Measurements from ENCODE around the gene AKAP17A. TPM values are rescaled to one million over a fixed set of nuclear protein-coding genes. Genes with fewer than 3 reads are reported as not detected.
A peak's percentile ranks its signal among the peaks of the same experiment; 100 is the strongest.
"Not testable (repeated sequence)": the region's sequence is repeated elsewhere in the genome, so short reads cannot be mapped to it uniquely, and the experiment has no call there.

AKAP17A gene, protein sequence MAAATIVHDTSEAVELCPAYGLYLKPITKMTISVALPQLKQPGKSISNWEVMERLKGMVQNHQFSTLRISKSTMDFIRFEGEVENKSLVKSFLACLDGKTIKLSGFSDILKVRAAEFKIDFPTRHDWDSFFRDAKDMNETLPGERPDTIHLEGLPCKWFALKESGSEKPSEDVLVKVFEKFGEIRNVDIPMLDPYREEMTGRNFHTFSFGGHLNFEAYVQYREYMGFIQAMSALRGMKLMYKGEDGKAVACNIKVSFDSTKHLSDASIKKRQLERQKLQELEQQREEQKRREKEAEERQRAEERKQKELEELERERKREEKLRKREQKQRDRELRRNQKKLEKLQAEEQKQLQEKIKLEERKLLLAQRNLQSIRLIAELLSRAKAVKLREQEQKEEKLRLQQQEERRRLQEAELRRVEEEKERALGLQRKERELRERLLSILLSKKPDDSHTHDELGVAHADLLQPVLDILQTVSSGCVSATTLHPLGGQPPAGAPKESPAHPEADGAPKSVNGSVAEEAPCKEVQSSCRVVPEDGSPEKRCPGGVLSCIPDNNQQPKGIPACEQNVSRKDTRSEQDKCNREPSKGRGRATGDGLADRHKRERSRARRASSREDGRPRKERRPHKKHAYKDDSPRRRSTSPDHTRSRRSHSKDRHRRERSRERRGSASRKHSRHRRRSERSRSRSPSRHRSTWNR
- total RNA-seq (2014; rRNA removed; shearing (Covaris generic)): 26.9 and 38.0 TPM in 2 replicates

DNA sequence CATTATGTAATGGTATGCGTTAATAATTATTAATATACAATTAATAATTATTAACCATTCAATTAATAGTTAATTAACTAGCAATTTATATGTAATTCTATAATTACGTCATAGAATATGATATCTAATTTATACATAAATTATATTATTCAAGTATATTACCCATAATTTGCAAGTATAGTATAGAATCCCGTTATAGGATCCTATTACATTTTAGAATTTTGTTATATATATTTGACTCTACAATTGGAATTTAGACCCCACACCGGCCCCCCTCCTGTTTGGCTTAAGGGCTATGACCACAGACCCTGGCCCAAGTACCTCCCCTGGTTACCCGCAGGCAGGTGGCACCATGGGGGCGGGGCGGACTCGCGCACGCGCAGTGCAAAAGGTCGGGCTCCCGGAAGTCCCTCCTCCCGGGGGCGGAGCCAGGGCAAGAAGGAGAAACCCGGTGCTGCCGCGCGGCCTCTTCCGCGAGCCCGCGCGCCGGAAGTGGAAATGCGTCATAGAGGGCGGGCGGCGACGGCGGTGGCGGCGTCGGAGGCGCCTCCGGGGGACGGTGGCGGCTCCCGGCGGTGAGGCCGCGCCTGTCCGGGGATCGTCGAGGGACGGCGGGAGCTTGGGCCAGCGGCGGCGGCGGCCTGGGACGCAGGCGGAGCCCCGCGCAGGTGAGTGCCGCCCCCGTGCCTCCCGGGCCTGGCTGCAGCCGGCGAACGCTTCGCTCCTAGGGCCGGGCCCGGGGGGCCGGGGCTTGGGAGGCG lies at the start of gene AKAP17A:
TSS of gene AKAP17A (plus strand) at position 503 of the 761 bp plus-strand sequence. CDS start 1,859 bp downstream, outside the sequence.
- DNase-seq (ENCODE audit: low read depth in 1 of 2, low spot score in 2 of 2): peak; percentile 93 to 94

DNA sequence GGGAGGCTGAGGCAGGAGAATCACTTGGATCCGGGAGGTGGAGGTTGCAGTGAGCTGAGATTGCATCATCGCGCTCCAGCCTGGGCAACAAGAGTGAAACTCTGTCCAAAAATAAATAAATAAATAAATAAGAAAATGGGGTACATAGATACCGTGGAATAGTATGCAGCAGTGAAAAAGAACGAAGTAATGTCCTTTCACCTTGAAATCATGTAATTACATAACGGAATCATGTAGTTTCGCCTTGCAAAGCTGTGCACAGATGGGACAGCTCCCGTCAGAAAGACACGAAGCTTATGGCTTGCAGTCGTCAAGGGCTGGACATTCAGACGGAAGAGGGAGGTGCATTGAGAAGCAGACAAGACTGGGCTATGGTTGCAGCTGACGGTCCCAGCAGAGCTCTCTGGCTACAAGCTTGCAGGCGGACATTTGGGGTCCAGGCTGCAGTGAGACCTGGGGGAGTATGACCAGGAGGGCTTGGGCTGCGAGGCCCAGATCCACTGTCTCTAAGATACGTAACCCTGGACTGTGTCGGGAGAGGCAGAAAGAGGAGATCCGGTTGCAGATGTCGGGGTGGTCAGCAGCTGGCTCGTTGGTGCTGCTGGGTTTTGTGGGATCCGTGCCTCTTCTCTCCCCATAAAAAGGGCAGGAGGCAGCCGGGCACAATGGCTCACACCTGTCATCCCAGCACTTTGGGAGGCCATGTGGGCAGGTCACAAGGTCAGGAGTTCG lies 48.2 kb upstream of the AKAP17A start:
- no peak overlapping the region for H3K4me3 ChIP-seq
- no peak overlapping the region for H3K27ac ChIP-seq
- no peaks in the 10 kb centered on the region for H3K36me3 ChIP-seq
- H3K27me3 ChIP-seq (replicated peaks): no peaks in the 10 kb centered on the region
- no peaks in the 10 kb centered on the region for H3K4me1 ChIP-seq (replicated peaks)
- DNase-seq (ENCODE audit: low read depth in 1 of 2, low spot score in 2 of 2): no peak
- no peaks in the 10 kb centered on the region for H3K9me3 ChIP-seq (replicated peaks)

More for the DNA sequence above, at the start of gene AKAP17A:
- peak within 1 kb of the TSS; percentile 83 for H3K4me3 ChIP-seq
- H3K36me3 ChIP-seq: peaks cover 39% of the 10 kb centered on the region
- H3K27me3 ChIP-seq (replicated peaks): no peaks in the 10 kb centered on the region
- peak within 1 kb of the TSS; percentile 76 for H3K27ac ChIP-seq
- H3K9me3 ChIP-seq (replicated peaks): no peaks in the 10 kb centered on the region
- H3K4me1 ChIP-seq (replicated peaks): peaks cover 9% of the 10 kb centered on the region

GRCh38 chrX:1545776-1546408 lies 45.5 kb upstream of the AKAP17A start:
- Histone ChIP-seq H3K36me3 (no peaks in the 10 kb centered on the region), H3K4me1 (replicated peaks) (no peaks in the 10 kb centered on the region), H3K27ac (no peak overlapping the region), H3K4me3 (no peak overlapping the region), H3K9me3 (replicated peaks) (no peaks in the 10 kb centered on the region), H3K27me3 (replicated peaks) (no peaks in the 10 kb centered on the region)
- peak in 1 of 2 experiments; percentile 1 for DNase-seq (ENCODE audit: low read depth in 1 of 2, low spot score in 2 of 2)

- H3K4me1 ChIP-seq (replicated peaks): no peaks in the 10 kb centered on the region
- H3K4me3 ChIP-seq: no peak overlapping the region
- H3K9me3 ChIP-seq (replicated peaks): no peaks in the 10 kb centered on the region
- H3K27me3 ChIP-seq (replicated peaks): no peaks in the 10 kb centered on the region
- H3K36me3 ChIP-seq: no peaks in the 10 kb centered on the region
- no peak overlapping the region for H3K27ac ChIP-seq
- DNase-seq (ENCODE audit: low read depth in 1 of 2, low spot score in 2 of 2): peak in 1 of 2 experiments; percentile 25
Measured at GRCh38 chrX:1546691-1547251, 44.6 kb upstream of the AKAP17A start.

DNA sequence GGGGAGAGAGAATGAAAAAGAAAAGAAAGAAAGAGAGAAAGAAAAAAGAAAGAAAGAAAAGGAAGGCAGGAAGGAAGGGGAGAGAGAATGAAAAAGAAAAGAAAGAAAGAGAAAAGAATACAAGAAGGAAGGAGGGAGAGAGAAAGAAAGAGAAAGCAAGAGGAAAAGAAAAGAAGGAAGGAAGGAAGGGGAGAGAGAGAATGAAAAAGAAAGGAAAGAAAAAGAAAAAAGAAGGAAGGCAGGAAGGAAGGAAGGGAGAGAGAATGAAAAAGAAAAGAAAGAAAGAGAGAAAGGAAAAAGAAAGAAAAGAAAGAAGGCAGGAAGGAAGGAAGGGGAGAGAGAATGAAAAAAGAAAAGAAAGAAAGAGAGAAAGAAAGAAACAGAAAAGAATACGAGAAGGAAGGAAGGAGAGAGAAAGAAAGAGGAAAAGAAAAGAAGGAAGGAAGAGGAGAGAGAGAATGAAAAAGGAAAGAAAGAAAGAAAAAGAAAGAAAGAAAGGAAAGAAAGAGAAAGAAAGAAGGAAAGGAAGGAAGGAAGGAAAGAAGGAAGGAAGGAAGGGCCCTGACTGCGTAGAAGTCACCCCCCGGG lies 39.4 kb upstream of the AKAP17A start:
- no peak overlapping the region for H3K27ac ChIP-seq
- no peaks in the 10 kb centered on the region for H3K27me3 ChIP-seq (replicated peaks)
- H3K36me3 ChIP-seq: no peaks in the 10 kb centered on the region
- DNase-seq (ENCODE audit: low read depth in 1 of 2, low spot score in 2 of 2): no peak
- no peaks in the 10 kb centered on the region for H3K9me3 ChIP-seq (replicated peaks)
- no peaks in the 10 kb centered on the region for H3K4me1 ChIP-seq (replicated peaks)
- no peak overlapping the region for H3K4me3 ChIP-seq

DNA sequence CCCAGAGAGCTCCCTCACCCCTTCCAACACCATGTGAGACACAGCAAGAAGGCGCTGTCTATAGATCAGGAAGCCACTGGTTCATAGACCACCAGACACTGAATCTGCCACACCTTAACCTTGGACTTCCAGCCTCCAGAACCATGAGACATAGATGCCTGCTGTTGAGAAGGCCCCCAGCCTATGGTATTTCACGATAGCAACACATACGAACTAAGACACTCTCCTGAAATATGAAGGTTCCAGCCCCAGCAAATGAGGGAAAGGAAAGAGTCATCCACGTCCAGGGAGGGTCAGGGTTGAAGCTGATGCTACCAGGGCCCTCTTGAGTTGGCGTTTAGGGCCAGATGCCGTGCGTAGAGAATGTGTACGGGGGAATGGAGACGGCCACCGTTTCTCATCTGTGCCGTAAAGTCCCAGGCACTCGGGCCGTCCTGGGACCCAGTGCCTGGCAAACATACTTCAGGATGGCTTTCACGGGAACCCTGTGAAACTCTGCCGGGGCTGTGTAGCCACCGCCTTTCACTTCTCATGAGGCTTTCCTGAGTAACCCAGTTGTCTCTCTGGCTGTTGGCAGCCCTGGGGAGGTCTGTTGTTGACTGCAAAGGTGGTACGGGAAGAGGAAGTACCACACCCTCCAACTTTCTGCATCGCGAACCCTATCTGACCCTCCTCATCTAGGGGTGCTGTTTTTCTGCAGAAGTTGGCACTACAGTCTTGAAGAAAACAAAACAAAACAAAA lies 36.8 kb upstream of the AKAP17A start:
- H3K4me1 ChIP-seq (replicated peaks): no peaks in the 10 kb centered on the region
- no peaks in the 10 kb centered on the region for H3K27me3 ChIP-seq (replicated peaks)
- H3K36me3 ChIP-seq: no peaks in the 10 kb centered on the region
- peak in 1 of 2 experiments; percentile 14 for DNase-seq (ENCODE audit: low read depth in 1 of 2, low spot score in 2 of 2)
- H3K9me3 ChIP-seq (replicated peaks): no peaks in the 10 kb centered on the region
- H3K4me3 ChIP-seq: no peak overlapping the region
- no peak overlapping the region for H3K27ac ChIP-seq

DNA sequence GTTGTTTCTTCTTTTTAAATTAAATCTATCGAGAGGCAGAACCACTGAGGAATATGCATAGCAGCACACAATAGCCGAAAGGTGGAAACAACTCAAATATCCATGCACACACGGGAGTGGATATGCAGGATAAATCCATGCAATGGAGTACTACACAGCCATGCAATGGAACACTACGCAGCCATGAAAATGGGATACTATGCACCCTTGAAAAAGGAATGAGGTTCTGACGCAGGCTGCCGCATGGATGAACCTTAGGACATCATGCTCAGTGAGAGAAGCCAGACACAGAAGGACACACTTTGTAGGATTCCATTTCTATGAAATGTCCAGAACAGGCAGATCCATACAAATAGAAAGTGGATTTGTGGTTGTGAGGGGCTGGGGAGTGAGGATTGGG lies 36.0 kb upstream of the AKAP17A start:
- Histone ChIP-seq H3K36me3 (no peaks in the 10 kb centered on the region), H3K27me3 (replicated peaks) (no peaks in the 10 kb centered on the region), H3K4me3 (no peak overlapping the region), H3K27ac (no peak overlapping the region), H3K9me3 (replicated peaks) (no peaks in the 10 kb centered on the region), H3K4me1 (replicated peaks) (no peaks in the 10 kb centered on the region)
- peak in 1 of 2 experiments; percentile 11 for DNase-seq (ENCODE audit: low read depth in 1 of 2, low spot score in 2 of 2)

GRCh38 chrX:1557442-1557841 lies 34.0 kb upstream of the AKAP17A start:
- not testable (repeated sequence) for H3K27me3 ChIP-seq (replicated peaks); H3K4me1 ChIP-seq (replicated peaks); H3K9me3 ChIP-seq (replicated peaks); H3K36me3 ChIP-seq; H3K27ac ChIP-seq; H3K4me3 ChIP-seq
- peak in 1 of 2 experiments; percentile 5 for DNase-seq (ENCODE audit: low read depth in 1 of 2, low spot score in 2 of 2)

DNA sequence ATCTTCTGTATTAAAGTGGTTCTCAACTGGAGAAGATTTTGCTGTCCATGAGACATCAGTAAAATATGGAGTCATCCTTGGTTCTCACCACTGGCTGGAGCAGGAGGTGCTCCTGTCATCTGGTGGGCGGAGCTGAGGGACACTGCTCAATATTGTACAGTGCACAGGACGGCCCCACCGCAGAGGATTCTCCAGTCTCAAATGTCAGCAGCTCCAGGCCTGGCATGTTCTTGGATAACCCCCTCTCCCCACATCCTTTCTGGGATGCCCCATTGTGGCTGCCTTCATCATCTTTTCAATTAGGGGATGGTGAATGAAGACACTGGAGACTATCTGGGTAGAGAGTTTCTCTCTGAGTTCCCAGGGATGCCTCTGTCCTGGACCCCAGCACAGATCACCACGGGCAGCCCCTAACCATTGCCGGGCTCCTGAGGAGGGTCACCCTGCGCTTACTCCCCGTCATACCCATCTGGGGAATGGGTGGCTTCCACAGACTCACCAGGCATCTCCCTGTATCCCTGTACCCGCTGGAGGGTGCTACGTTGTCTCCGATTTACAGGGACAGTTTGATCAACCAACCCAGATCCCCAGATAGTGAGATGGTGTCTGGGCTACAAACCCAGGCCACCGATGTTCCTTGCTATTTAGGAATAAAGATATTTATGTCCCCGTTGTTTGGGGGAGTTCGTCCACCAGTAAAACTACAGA lies 32.5 kb upstream of the AKAP17A start:
- Histone ChIP-seq H3K4me3 (no peak overlapping the region), H3K4me1 (replicated peaks) (no peaks in the 10 kb centered on the region), H3K9me3 (replicated peaks) (no peaks in the 10 kb centered on the region), H3K36me3 (no peaks in the 10 kb centered on the region), H3K27ac (no peak overlapping the region), H3K27me3 (replicated peaks) (no peaks in the 10 kb centered on the region)
- DNase-seq (ENCODE audit: low read depth in 1 of 2, low spot score in 2 of 2): peak in 1 of 2 experiments; percentile 30

DNA sequence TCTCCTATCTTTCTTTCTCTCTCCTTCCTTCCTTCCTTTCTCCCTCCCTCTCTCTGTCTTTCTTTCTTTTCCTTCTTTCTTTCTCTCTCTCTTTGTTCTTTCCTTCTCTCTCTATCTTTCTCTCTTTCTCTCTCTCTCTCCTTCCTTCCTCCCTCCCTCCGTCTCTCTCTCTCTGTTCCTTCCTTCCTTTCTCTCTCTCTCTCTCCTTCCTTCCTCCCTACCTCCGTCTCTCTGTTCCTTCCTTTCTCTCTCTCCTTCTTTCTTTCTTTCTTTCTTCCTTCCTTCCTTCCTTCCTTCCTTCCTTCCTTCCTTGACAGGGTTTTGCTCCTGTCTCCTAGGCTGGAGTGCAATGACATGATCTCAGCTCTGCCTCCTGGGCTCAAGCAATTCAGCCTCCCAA lies 30.2 kb upstream of the AKAP17A start:
- H3K27ac ChIP-seq: no peak overlapping the region
- H3K4me1 ChIP-seq (replicated peaks): no peaks in the 10 kb centered on the region
- DNase-seq (ENCODE audit: low read depth in 1 of 2, low spot score in 2 of 2): no peak
- no peak overlapping the region for H3K4me3 ChIP-seq
- H3K27me3 ChIP-seq (replicated peaks): no peaks in the 10 kb centered on the region
- no peaks in the 10 kb centered on the region for H3K9me3 ChIP-seq (replicated peaks)
- H3K36me3 ChIP-seq: no peaks in the 10 kb centered on the region

DNA sequence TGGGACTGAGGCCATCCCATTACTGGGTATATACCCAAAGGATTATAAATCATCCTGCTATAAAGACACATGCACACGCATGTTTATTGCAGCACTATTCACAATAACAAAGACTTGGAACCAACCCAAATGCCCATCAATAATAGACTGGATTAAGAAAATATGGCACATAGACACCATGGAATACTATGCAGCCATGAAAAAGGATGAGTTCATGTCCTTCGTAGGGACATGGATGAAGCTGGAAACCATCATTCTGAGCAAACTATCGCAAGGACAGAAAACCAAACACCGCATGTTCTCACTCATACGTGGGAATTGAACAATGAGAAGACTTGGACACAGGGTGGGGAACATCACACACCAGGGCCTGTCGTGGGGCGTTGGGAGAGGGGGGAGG lies 27.3 kb upstream of the AKAP17A start:
- H3K27ac ChIP-seq; H3K9me3 ChIP-seq (replicated peaks); H3K27me3 ChIP-seq (replicated peaks); DNase-seq (ENCODE audit: low read depth in 1 of 2, low spot score in 2 of 2); H3K36me3 ChIP-seq; H3K4me3 ChIP-seq; H3K4me1 ChIP-seq (replicated peaks): not testable (repeated sequence)
